Astrocyte (in vitro differentiated cells and primary cell): ENCODE data around the gene COX19. TPM values are rescaled to one million over a fixed set of nuclear protein-coding genes. Genes with fewer than 3 reads are reported as not detected.

Experiments used
- DNase-seq: peaks from one replicate; pipeline ENCODE4 v3.0.0-alpha.2; 2010; ENCODE audit warnings: low read depth
- FAIRE-seq: peaks from 2 replicates; lab custom pipeline; 2011; peaks lifted over from hg19 to GRCh38; lab: Jason Lieb, UNC
- H2AFZ ChIP-seq: 2 replicates; pipeline ENCODE4 v1.6.0; 2012; ENCODE audit warnings: low read depth, low read length, inconsistent platforms
- H3K27ac ChIP-seq: 2 replicates; pipeline ENCODE4 v1.5.1; 2011; ENCODE audit warnings: low read depth, low read length, inconsistent platforms
- H3K27me3 ChIP-seq: 2 replicates; pipeline ENCODE4 v1.6.0; 2011; ENCODE audit warnings: low read length, inconsistent platforms; ENCODE audit not compliant: insufficient read depth
- H3K36me3 ChIP-seq: 2 replicates; pipeline ENCODE4 v1.5.1; 2011; ENCODE audit warnings: low read length, inconsistent platforms; ENCODE audit not compliant: insufficient read depth
- H3K4me1 ChIP-seq: 2 replicates; pipeline ENCODE4 v1.5.1; 2011; ENCODE audit warnings: low read length, inconsistent platforms; ENCODE audit not compliant: insufficient read depth
- H3K4me2 ChIP-seq: 2 replicates; pipeline ENCODE4 v1.6.0; 2012; ENCODE audit warnings: low read length, inconsistent platforms
- H3K4me3 ChIP-seq: 2 replicates; pipeline ENCODE4 v1.5.1; 2011; ENCODE audit warnings: low read depth, mild to moderate bottlenecking, low read length, inconsistent platforms; ENCODE audit not compliant: insufficient read depth
- H3K79me2 ChIP-seq: 2 replicates; pipeline ENCODE4 v1.6.0; 2012; ENCODE audit warnings: mild to moderate bottlenecking, low read length, inconsistent platforms; ENCODE audit not compliant: insufficient read depth
- H3K9ac ChIP-seq: 2 replicates; pipeline ENCODE4 v1.6.0; 2012; ENCODE audit warnings: mild to moderate bottlenecking, low read length, inconsistent platforms
- H3K9me3 ChIP-seq: 2 replicates; pipeline ENCODE4 v1.5.1; 2012; ENCODE audit warnings: low read depth, mild to moderate bottlenecking, low read length, inconsistent platforms; ENCODE audit not compliant: insufficient read depth
- H4K20me1 ChIP-seq: 2 replicates; pipeline ENCODE4 v1.6.0; 2012; ENCODE audit warnings: low read length, inconsistent platforms; ENCODE audit not compliant: insufficient read depth
- H3K27ac Mint-ChIP-seq: one replicate; pipeline ENCODE4 v1.8.0; 2021; ENCODE audit warnings: mild to moderate bottlenecking, mixed read lengths; ENCODE audit not compliant: unreplicated experiment
- H3K27me3 Mint-ChIP-seq: one replicate; pipeline ENCODE4 v1.8.0; 2021; ENCODE audit warnings: low read depth, mixed read lengths; ENCODE audit not compliant: unreplicated experiment
- H3K36me3 Mint-ChIP-seq: one replicate; pipeline ENCODE4 v1.8.0; 2021; ENCODE audit warnings: low read depth, mixed read lengths; ENCODE audit not compliant: unreplicated experiment
- H3K4me1 Mint-ChIP-seq: one replicate; pipeline ENCODE4 v1.8.0; 2021; ENCODE audit warnings: low read depth, mixed read lengths; ENCODE audit not compliant: unreplicated experiment
- H3K4me3 Mint-ChIP-seq: one replicate; pipeline ENCODE4 v1.8.0; 2021; ENCODE audit warnings: mild to moderate bottlenecking, moderate library complexity, mixed read lengths; ENCODE audit not compliant: unreplicated experiment
- H3K9me3 Mint-ChIP-seq: one replicate; pipeline ENCODE4 v1.8.0; 2021; ENCODE audit warnings: mild to moderate bottlenecking, mixed read lengths; ENCODE audit not compliant: unreplicated experiment
- EZH2 ChIP-seq: IDR thresholded peaks from 2 replicates; pipeline ENCODE4 v1.6.1; 2012; ENCODE audit warnings: mild to moderate bottlenecking, low read length, inconsistent platforms; ENCODE audit not compliant: insufficient read depth
- total RNA-seq: library from RNA; stranded (reverse); gene quantifications from 2 replicates; pipeline ENCODE4 v1.2.1, GENCODE V29; 2021
- TF ChIP-seq, protein P1 (sequence below): IDR thresholded peaks from 2 replicates; pipeline ENCODE4 v1.5.1; 2011; ENCODE audit warnings: low read depth, mild to moderate bottlenecking, inconsistent platforms, low read length, moderate library complexity; ENCODE audit not compliant: insufficient read depth

The COX19 gene
- total RNA-seq, 1 donor from 2014 or later, result 13.4 TPM

DNA sequence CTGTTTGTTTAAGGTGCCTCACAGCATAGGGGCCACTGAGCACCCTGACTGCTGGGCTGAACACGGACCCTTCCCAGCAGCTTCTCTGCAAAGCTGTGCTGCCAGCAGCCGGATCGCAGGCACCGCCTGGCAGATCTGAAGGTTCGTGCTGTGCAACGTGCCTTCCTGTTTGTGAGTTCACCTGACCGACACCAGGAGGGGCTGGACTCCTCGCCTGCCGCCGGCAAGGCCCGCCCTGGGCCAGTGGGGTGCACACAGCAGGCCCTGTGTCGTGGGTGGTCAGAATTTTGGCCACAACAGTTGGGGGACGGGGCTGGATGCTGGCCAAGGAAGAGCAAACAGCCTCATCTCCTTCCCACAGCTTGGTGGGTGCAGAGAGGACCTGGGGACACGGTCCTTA is 20.2 kb upstream of the COX19 start:
- Histone ChIP-seq H3K27ac (no peak overlapping the region), H3K4me1 (peaks cover 3% of the 10 kb centered on the region), H3K9ac (no peak overlapping the region), H3K9me3 (no peaks in the 10 kb centered on the region), H3K4me3 (no peak overlapping the region), H3K4me2 (no peak overlapping the region), H3K36me3 (no peaks in the 10 kb centered on the region), H2AFZ (no peak overlapping the region), H3K79me2 (no peaks in the 10 kb centered on the region), H4K20me1 (peaks cover 4% of the 10 kb centered on the region), H3K27me3 (no peaks in the 10 kb centered on the region)
- Mint-ChIP-seq H3K36me3 (no peaks in the 10 kb centered on the region), H3K27ac (no peak overlapping the region), H3K9me3 (no peaks in the 10 kb centered on the region), H3K4me1 (peaks cover 5% of the 10 kb centered on the region), H3K27me3 (no peaks in the 10 kb centered on the region), H3K4me3 (no peak overlapping the region)
- DNase-seq (no peak), FAIRE-seq (no peak)
- TF ChIP-seq, protein P1, sequence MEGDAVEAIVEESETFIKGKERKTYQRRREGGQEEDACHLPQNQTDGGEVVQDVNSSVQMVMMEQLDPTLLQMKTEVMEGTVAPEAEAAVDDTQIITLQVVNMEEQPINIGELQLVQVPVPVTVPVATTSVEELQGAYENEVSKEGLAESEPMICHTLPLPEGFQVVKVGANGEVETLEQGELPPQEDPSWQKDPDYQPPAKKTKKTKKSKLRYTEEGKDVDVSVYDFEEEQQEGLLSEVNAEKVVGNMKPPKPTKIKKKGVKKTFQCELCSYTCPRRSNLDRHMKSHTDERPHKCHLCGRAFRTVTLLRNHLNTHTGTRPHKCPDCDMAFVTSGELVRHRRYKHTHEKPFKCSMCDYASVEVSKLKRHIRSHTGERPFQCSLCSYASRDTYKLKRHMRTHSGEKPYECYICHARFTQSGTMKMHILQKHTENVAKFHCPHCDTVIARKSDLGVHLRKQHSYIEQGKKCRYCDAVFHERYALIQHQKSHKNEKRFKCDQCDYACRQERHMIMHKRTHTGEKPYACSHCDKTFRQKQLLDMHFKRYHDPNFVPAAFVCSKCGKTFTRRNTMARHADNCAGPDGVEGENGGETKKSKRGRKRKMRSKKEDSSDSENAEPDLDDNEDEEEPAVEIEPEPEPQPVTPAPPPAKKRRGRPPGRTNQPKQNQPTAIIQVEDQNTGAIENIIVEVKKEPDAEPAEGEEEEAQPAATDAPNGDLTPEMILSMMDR, result no peak
- no peak for TF ChIP-seq EZH2

DNA sequence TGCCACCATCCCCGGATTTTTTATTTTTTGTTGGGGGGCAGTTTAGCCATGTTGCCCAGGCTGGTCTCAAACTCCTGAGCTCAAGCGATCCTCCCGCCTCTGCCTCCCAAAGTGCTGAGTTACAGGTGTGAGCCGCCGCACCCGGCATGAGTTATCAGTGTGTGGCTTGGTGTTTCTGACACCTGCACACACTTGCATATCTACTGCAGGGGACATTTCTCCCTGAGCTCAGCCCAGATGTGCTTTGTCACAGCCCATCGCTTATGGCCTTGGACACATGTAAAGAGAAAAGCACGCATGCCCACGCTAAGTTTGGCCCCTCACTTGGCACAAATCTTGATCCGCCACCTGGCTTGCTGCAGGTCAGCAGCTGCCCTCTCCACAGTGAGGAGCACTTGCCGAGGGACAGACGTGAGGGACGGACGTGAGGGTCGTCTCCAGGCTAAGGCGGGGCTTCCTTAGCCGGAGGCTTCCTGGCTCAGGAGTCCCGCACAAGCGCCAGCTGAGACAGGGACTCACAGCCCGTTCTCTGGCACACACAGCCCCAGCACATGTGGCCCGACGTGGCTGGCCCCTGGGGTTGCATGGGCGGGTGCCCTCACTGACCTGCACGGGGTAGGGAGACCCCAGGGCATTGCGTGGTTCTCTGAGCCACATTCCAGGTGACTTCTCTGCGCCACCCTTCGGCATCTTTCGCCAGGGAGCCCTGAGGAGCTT is 19.4 kb upstream of the COX19 start:
- peaks cover 4% of the 10 kb centered on the region for H4K20me1 ChIP-seq
- Mint-ChIP-seq H3K27ac (no peak overlapping the region), H3K9me3 (no peaks in the 10 kb centered on the region), H3K27me3 (no peaks in the 10 kb centered on the region), H3K36me3 (no peaks in the 10 kb centered on the region), H3K4me3 (no peak overlapping the region), H3K4me1 (peaks cover 3% of the 10 kb centered on the region)
- no peak for DNase-seq
- no peak overlapping the region for H3K4me3 ChIP-seq
- H3K4me2 ChIP-seq, result no peak overlapping the region
- H3K27ac ChIP-seq, result no peak overlapping the region
- no peaks in the 10 kb centered on the region for H3K9me3 ChIP-seq
- H3K4me1 ChIP-seq, result peaks cover 3% of the 10 kb centered on the region
- FAIRE-seq, result no peak
- no peaks in the 10 kb centered on the region for H3K27me3 ChIP-seq
- H3K79me2 ChIP-seq, result no peaks in the 10 kb centered on the region
- H3K36me3 ChIP-seq, result no peaks in the 10 kb centered on the region
- no peak for TF ChIP-seq EZH2
- TF ChIP-seq, protein P1, result no peak
- no peak overlapping the region for H2AFZ ChIP-seq
- no peak overlapping the region for H3K9ac ChIP-seq
